PFSK-1 (cell line): ENCODE data around the gene PHLPP1. TPM values are rescaled to one million over a fixed set of nuclear protein-coding genes. Genes with fewer than 3 reads are reported as not detected.
A peak's percentile ranks its signal among the peaks of the same experiment; 100 is the strongest.

Experiments
- FOXP2 ChIP-seq: optimal IDR thresholded peaks from 2 replicates; pipeline ENCODE3; 2011; ENCODE audit warnings: borderline replicate concordance, control low read depth, inconsistent platforms; ENCODE audit not compliant: insufficient read depth; ENCODE audit errors: extremely low read length, extremely low read depth
- POLR2AphosphoS5 ChIP-seq: IDR thresholded peaks from 2 replicates; pipeline ENCODE4 v1.6.1; 2012; ENCODE audit warnings: low read depth, mild to moderate bottlenecking, control low read depth, low read length, moderate library complexity
- REST ChIP-seq, 2 experiments: IDR thresholded peaks; 2 replicates each; pipeline versions ENCODE4 v1.6.1 to v1.8.0; 2011 to 2012; ENCODE audit warnings: low read depth in 2 of 2, low read length in 2 of 2, control low read depth in 1 of 2, inconsistent platforms in 1 of 2, mild to moderate bottlenecking in 1 of 2, moderate library complexity in 1 of 2; ENCODE audit not compliant: insufficient read depth in 1 of 2
- SIN3A ChIP-seq: IDR thresholded peaks from 2 replicates; pipeline ENCODE4 v1.6.1; 2012; ENCODE audit warnings: mild to moderate bottlenecking, low read length, moderate library complexity, borderline replicate concordance; ENCODE audit not compliant: insufficient read depth
- TAF1 ChIP-seq: IDR thresholded peaks from 2 replicates; pipeline ENCODE4 v1.6.1; 2012; ENCODE audit warnings: low read length, control low read depth, borderline replicate concordance; ENCODE audit not compliant: insufficient read depth
- polyA plus RNA-seq: library from polyadenylated mRNA; unstranded; fragments of >200 nt; gene quantifications from one replicate; pipeline ENCODE4 v1.2.1, GENCODE V29; 2012; ENCODE audit warnings: low read depth, missing spikeins; ENCODE audit not compliant: insufficient read length

The PHLPP1 gene
- polyA plus RNA-seq = 13.5 TPM

- TF ChIP-seq TAF1 (peak; percentile 83), SIN3A (no peak), POLR2AphosphoS5 (peak; percentile 51; the same call in 1 of the 2 replicates)
Observed at GRCh38 chr18:62715436-62715758, at the start of gene PHLPP1. PHLPP1 (plus strand) TSS chr18:62715541; CDS start chr18:62715684, 143 bp downstream.

GRCh38 chr18:62669225-62669624 is 46.1 kb upstream of the PHLPP1 start:
- TF ChIP-seq FOXP2 = no peak
- no peak for TF ChIP-seq TAF1
- no peak for TF ChIP-seq SIN3A
- TF ChIP-seq REST (IDR thresholded peaks at IDR 0.05; ENCODE audit: insufficient read depth in 1 of 2, low read depth in 2 of 2, low read length in 2 of 2) = no peak
- no peak for TF ChIP-seq POLR2AphosphoS5

GRCh38 chr18:62670573-62670972 is 44.8 kb upstream of the PHLPP1 start:
- TF ChIP-seq FOXP2 (no peak), TAF1 (no peak), POLR2AphosphoS5 (no peak)

GRCh38 chr18:62672600-62672999 is 42.7 kb upstream of the PHLPP1 start:
- TF ChIP-seq TAF1 (no peak), REST (IDR thresholded peaks at IDR 0.05; ENCODE audit: insufficient read depth in 1 of 2, low read depth in 2 of 2, low read length in 2 of 2) (no peak)

- TF ChIP-seq TAF1 = no peak
- TF ChIP-seq REST (IDR thresholded peaks at IDR 0.05; ENCODE audit: insufficient read depth in 1 of 2, low read depth in 2 of 2, low read length in 2 of 2) = no peak
- no peak for TF ChIP-seq SIN3A
- no peak for TF ChIP-seq POLR2AphosphoS5
- no peak for TF ChIP-seq FOXP2
Observed at GRCh38 chr18:62678847-62679485, 36.4 kb upstream of the PHLPP1 start.

GRCh38 chr18:62682371-62682770 is 33.0 kb upstream of the PHLPP1 start:
- TF ChIP-seq POLR2AphosphoS5 = no peak
- TF ChIP-seq TAF1 = no peak

GRCh38 chr18:62683935-62684334 is 31.4 kb upstream of the PHLPP1 start:
- TF ChIP-seq SIN3A (no peak), TAF1 (no peak), FOXP2 (no peak), REST (IDR thresholded peaks at IDR 0.05; ENCODE audit: insufficient read depth in 1 of 2, low read depth in 2 of 2, low read length in 2 of 2) (no peak), POLR2AphosphoS5 (no peak)
